ENCODE data around the gene KRT81.
"Not testable (repeated sequence)": the region's sequence is repeated elsewhere in the genome, so short reads cannot be mapped to it uniquely, and the experiment has no call there.

KRT81 gene

GRCh38 chr12:52252175-52252615, 39.1 kb downstream of the KRT81 start:
- not testable (repeated sequence) for DNase-seq

DNA sequence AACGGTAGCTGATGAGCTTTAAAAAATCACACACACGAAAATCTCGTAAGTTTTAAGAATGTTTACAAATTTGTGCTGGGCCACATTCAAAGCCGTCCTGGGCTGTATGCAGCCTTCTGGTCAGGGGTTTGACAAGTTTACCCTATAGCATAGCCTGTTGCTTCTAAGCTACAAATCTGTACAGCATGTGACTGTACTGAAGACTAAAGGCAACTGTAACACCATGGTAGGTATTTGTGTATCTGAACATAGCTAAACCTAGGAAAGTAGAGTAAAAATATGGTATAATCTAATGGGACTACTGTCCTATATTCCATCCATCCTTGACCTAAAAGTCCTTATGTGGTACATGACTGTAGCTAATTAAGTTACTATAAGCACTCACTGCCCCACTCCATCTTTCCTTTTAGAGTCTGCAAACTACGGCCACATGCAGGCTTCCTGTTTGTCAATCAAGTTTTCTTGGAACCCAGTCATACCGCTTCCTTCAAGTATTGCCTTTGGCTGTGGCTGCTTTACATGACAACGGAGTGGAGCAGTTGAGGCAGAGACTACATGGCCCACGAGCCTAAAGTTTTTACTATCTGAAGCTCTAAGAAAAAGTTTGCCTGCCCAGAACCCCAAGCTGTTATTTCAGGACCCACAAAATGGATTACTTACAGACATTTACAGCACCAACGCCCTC, 39.8 kb downstream of the KRT81 start:
- no peak for DNase-seq

- no peak for DNase-seq
These were observed 41.0 kb downstream of the KRT81 start for GRCh38 chr12:52250048-52250990.

DNA sequence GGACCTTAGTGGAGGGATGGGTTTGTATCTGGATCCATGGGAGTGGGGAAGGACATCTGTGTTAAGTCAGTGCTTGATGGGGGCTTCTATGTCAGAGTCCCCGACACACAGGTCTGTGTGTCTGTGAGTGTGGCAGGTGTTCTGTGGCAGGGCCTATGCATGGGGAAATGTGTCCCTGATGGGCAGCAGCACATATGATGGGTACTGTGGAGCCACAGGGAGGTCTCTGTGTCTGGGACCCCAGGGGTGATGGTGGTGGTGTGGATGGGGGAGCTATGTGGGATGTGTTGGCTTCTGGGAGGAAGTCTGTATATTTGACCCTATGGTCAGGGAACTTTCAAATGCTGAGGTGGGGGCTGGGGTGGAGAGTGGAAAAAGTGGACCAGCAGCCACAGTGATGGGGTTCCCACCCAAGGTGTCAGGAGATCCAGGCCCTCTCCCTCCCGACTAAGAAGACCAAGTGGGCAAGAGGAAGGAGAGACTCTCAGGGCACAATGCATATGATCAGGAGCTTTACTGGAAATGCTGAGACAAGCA, 41.8 kb downstream of the KRT81 start:
- DNase-seq: no peak

- DNase-seq: no peak
These were observed 42.5 kb downstream of the KRT81 start for GRCh38 chr12:52248541-52249461.

GRCh38 chr12:52247622-52248540, 43.5 kb downstream of the KRT81 start:
- DNase-seq: no peak

DNA sequence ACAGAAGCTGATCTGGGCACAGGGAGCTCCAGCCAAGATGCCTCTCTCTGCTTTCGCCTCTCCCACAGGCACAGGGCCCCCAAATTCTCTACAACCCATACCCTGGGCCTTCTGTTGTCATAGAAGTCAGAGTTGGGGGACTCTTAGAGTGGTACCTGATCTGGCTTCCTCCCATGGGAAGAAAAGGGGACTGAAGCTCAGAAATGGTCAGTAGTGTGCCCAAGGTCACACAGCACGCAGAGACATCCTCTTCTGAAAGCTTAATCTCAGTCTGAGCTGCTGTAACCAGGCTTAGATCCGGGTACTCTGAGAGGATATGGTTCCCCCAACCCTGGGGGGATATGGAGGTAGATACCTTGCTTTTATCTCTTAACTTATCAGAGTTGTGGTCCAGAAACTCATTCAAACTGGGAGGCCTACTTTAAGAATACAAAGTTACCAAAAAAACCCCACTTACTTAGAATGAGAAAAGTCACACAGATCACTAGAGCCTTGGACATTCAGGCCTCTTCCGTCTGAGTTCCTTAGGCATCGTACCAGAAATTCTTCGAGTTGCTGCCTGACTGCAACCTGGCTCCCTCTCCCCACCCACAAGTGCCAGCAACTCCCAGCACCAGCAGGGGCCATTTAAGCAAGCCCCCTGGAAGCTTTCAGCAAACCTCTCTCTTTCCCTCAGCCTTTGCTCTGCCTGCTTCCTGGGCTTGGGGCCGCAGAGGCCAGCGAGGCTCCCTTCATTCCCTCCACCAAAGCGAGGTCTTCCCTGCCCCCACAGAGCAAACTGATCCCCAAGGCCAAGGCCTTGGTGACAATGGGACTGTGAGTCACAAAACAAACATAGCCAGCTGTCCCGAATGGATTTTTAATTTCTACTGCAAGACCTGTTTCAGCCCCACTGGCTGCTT, 44.4 kb downstream of the KRT81 start:
- no peak for DNase-seq

GRCh38 chr12:52245962-52246569, 45.3 kb downstream of the KRT81 start:
- DNase-seq: no peak

DNA sequence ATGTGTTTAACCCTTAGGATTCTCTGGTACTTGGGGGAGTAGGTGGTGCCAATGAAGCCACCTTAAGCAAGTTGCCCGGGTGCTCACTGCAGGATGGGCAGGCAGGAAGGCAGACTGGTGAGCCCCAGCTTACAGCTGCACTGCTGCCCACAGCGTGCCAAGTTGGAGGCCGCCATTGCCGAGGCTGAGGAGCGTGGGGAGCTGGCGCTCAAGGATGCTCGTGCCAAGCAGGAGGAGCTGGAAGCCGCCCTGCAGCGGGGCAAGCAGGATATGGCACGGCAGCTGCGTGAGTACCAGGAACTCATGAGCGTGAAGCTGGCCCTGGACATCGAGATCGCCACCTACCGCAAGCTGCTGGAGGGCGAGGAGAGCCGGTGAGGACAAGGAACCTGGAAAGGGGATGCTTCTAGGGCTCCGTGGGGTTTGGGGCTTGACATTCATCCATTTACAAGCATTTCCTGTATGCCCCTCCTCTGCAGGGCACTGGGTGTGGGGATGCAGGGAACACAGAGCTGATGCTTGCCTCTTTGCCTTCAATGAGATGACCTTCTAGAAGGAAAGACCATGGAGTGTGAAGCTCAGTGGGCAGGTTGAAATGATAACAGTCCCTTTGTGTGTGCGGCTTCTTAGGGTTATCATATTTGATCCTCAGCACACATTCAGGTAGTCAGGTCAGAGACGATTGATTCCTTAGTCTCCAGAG, 45.9 kb downstream of the KRT81 start:
- no peak for DNase-seq

GRCh38 chr12:52244615-52244994, 46.7 kb downstream of the KRT81 start:
- no peak for DNase-seq

DNA sequence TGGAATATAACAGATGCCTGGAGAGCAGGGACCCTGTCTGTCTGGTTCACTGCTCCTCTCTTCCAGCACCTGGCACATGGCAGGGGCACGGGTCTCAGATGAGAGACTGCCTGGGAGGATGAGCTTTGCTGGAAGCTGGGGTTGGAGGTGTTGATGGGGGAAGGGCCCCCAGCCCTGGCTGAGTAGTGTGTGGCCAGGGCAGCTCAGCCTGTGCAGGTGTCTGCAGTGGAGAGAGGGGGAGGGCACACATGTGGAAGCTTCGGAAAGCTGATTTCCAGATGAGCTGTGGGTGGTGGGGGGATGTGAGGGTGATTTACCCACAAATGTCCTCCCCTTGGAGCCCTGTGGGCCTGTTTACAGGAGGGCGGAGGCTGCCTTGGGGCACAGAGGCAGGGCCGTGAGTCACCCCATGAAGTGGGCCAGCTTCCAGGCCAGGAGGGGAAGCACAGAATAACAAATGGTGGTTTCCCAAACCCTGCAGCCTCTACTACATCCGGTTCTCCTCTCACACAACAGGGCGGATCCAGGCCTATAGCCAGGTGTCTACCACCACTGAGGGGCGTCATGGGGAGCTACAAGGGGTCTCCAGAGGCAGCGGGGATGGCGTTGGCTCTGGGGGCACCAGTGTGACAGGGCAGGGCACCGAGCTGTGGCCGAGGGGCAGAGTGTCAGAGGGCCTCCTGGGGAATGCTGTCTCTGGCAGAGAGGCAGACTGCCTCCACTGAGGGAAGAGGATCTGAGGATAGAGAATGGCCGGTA, 47.3 kb downstream of the KRT81 start:
- DNase-seq: peak; percentile 77

GRCh38 chr12:52243259-52243855, 48.0 kb downstream of the KRT81 start:
- no peak for DNase-seq

GRCh38 chr12:52242442-52243258, 48.7 kb downstream of the KRT81 start:
- DNase-seq: no peak

- DNase-seq: no peak
These were observed 50.0 kb downstream of the KRT81 start for GRCh38 chr12:52241205-52241842.

DNA sequence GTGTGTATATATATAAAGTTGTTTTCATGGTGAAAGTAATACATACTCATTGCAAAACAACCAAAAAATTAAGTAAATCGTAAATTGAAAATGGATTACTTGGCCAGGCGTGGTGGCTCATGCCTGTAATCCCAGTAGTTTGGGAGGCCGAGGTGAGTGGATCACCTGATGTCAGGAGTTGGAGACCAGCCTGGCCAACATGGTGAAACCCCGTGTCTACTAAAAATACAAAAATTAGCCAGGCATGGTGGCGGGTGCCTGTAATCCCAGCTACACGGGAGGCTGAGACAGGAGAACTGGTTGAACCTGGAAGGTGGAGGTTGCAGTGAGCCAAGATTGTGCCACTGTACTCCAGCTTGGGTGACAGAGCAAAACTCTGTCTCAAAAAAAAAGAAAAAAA, 51.1 kb downstream of the KRT81 start:
- DNase-seq: not testable (repeated sequence)

DNA sequence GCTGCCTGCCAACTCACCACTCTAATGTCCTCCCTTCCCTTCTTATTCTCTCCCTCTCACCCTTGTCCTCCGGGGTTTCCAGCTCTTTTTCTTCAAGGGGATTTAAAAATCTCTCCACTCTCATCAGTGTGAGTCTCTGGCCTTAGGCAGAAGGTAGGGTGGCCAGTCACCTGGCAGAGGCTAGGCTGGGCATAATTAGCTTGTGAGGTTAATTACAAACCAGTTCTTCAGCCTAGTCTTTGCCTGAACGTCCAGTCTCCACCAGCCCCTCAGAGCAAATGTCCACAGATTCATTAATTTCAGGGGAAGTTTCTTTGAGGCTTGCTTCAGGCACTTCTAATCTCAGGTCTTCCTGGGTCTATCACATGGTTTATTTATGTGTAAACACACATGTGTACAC, 51.6 kb downstream of the KRT81 start:
- no peak for DNase-seq
